Activated CD8-positive, alpha-beta memory T cell treated with anti-CD3 and anti-CD28 coated beads, Interleukin-2, amount 10 ng/mL, durations not matched to agents 7 days and 5 days (primary cell): ENCODE data around the gene GTF2H4. TPM values are rescaled to one million over a fixed set of nuclear protein-coding genes. Genes with fewer than 3 reads are reported as not detected.
A peak's percentile ranks its signal among the peaks of the same experiment; 100 is the strongest.
"Not testable (repeated sequence)": the region's sequence is repeated elsewhere in the genome, so short reads cannot be mapped to it uniquely, and the experiment has no call there.

Experiments
- ATAC-seq: fragments of 150-1000 bp; cut with Tn5 transposase; one replicate; pipeline ENCODE4 v1.10.0; 2021; ENCODE audit warnings: moderate library complexity
- CTCF ChIA-PET: fragments of 350-600 bp; sonication (Branson Sonifier 250); formaldehyde crosslinking; loops from one replicate; lab custom pipeline; 2021; ENCODE audit warnings: antibody characterized with exemption; lab: Charles Lee
- DNase-seq: peaks from one replicate; pipeline ENCODE4 v3.0.0-alpha.2; 2020
- H3K27ac Mint-ChIP-seq: one replicate; pipeline ENCODE4 v1.8.0; 2021; ENCODE audit warnings: mild to moderate bottlenecking, mixed read lengths
- H3K27me3 Mint-ChIP-seq: one replicate; pipeline ENCODE4 v1.8.0; 2021; ENCODE audit warnings: mixed read lengths
- H3K36me3 Mint-ChIP-seq: one replicate; pipeline ENCODE4 v1.8.0; 2021; ENCODE audit warnings: mild to moderate bottlenecking, mixed read lengths
- H3K4me1 Mint-ChIP-seq: one replicate; pipeline ENCODE4 v1.8.0; 2021; ENCODE audit warnings: mixed read lengths
- H3K4me3 Mint-ChIP-seq: one replicate; pipeline ENCODE4 v1.8.0; 2021; ENCODE audit warnings: mild to moderate bottlenecking, moderate library complexity, mixed read lengths
- H3K9me3 Mint-ChIP-seq: one replicate; pipeline ENCODE4 v1.8.0; 2022; ENCODE audit warnings: low read depth, mixed read lengths
- total RNA-seq, 2 experiments: library from RNA; stranded (reverse); gene quantifications; one replicate each; pipeline ENCODE4 v1.2.3, GENCODE V29; 2021

GTF2H4 gene
- total RNA-seq, 2 experiments from 2014 or later: 30.0 to 34.9 TPM

GRCh38 chr6:30908700-30909099 is 693 bp downstream of the GTF2H4 start:
- Mint-ChIP-seq H3K27ac (no peak overlapping the region), H3K4me1 (peaks cover 25% of the 10 kb centered on the region), H3K9me3 (no peaks in the 10 kb centered on the region), H3K36me3 (peaks cover 5% of the 10 kb centered on the region), H3K27me3 (no peaks in the 10 kb centered on the region), H3K4me3 (peak overlapping the region; percentile 97)
- CTCF ChIA-PET: interaction anchor here (1.5 to 4.8 kb wide), 2 partner anchors 179 to 218 kb away, joined by 3 to 17 read pairs; no protein-coding TSS in a partner anchor
- no peak for ATAC-seq
- no peak for DNase-seq

DNA sequence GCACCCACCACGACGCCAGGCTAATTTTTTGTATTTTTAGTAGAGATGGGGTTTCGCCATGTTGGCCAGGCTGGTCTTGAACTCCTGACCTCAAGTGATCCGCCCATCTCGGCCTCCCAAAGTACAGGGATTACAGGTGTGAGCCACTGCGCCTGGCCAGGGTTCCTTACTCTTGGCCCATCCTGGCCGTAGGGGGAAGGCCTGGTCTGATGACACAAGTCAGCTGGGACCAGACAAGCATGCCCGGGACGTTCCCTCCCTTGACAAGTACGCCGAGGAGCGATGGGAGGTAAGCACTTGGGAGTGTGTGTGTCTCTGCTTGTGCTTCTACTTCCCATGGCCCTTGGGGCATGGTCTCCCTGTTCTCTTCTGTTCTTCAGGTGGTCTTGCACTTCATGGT is 2.5 kb downstream of the GTF2H4 start:
- not testable (repeated sequence) for H3K9me3 Mint-ChIP-seq, DNase-seq
- H3K4me1 Mint-ChIP-seq: peaks cover 35% of the 10 kb centered on the region

DNA sequence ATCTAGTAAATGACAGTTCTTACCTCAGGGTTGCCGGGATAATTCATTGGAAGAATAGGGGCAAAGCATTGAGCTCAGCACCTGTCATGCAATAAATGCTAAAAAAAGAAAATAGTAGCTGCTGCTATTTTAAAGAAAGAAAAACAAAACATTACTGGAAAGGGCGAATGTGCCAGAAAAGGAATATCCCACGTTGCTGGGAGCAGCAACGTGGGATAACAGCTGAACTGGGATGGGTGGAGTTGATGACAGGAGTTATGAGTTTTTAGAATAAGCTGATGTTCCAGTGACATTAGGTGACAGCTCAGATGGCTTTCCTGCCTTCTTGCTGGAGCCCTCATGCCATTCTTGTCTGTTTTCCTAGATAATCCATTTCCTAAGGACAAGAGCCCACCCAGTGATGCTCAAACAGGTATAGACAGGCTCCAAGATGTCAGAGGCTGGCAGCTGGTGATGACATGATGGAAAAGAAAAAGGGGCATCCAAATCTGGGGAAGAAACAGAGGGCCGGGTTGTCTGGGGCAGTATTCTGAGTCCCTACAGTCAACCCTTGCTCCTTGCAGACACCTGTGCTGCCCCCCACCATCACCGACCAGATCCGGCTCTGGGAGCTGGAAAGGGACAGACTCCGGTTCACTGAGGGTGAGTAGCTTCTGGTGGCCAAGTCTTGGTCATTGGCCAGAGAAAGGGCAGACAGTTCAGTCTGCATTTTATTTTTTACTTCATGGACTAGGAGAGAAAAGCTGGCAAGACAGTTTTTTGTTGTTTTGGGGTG is 4.9 kb downstream of the GTF2H4 start:
- H3K4me1 Mint-ChIP-seq: peaks cover 39% of the 10 kb centered on the region
- peak overlapping the region; percentile 87 for H3K4me3 Mint-ChIP-seq
- DNase-seq (no peak), ATAC-seq (no peak)
- no peaks in the 10 kb centered on the region for H3K9me3 Mint-ChIP-seq
- no peaks in the 10 kb centered on the region for H3K27me3 Mint-ChIP-seq
- CTCF ChIA-PET: interaction anchor here (1.1 to 6.9 kb wide), 15 partner anchors 9 to 430 kb away, joined by 3 to 86 read pairs (median 11); partner anchors contain the start of gene DDR1
- peaks cover 5% of the 10 kb centered on the region for H3K36me3 Mint-ChIP-seq
- H3K27ac Mint-ChIP-seq: peak overlapping the region; percentile 2

More for the DNA sequence above, 2.5 kb downstream of the GTF2H4 start:
- not testable (repeated sequence) for ATAC-seq, H3K36me3 Mint-ChIP-seq, H3K27ac Mint-ChIP-seq, H3K27me3 Mint-ChIP-seq, H3K4me3 Mint-ChIP-seq
- CTCF ChIA-PET: interaction anchor here (1.0 to 6.9 kb wide), 2 partner anchors 161 to 169 kb away, joined by 3 to 65 read pairs; no protein-coding TSS in a partner anchor

GRCh38 chr6:30913721-30914075 is 5.7 kb downstream of the GTF2H4 start:
- Mint-ChIP-seq H3K27me3 (no peaks in the 10 kb centered on the region), H3K4me3 (peak overlapping the region; percentile 87), H3K36me3 (peaks cover 7% of the 10 kb centered on the region), H3K27ac (peak overlapping the region; percentile 54), H3K9me3 (no peaks in the 10 kb centered on the region), H3K4me1 (peaks cover 35% of the 10 kb centered on the region)
- CTCF ChIA-PET: interaction anchor here (0.5 to 6.9 kb wide), 27 partner anchors 9 to 430 kb away, joined by 3 to 86 read pairs (median 4); partner anchors contain the start of gene DDR1
- DNase-seq (no peak), ATAC-seq (no peak)

DNA sequence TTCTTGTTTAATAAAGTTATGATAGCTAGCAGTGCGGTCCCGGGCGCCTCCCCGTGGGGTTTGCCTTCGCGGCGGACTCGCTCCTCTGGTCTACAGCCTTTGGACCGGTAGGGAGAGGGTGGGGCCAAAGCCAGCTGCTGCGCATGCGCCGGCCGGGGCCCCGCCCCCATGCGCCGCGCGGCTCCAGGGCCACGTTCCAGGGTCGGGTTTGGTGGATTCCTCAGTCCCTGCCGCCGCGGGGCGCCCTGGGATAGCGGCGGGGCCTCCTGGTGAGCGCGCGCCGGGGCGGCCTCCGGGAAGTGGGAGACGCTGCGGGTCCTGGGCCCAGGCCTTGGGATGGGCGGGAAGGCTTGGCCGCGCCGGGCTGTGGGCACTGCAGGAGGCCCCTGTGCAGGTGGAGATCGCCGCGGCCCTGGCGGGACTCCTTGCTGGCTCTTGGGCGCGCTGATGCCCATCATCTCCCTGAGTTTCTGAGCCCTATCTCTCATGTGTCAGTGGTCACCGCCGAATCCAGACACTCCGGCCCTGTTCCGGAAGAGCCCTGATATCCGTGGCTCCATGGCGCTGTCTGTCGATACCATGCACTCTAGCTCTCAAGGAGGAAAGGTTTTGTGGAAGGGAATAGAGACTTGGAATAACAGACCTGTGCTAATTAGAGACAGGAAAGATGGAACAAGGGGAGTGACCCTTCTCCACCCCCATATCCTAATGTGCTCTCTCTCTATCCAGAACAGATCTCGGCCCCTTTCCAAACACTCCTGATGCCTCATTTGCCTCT is 6.3 kb downstream of the GTF2H4 start, which contains the start of gene VARS2:
TSS of gene VARS2 (plus strand) at position 163 of the 778 bp plus-strand sequence. CDS start at position 762, 599 bp downstream.
- H3K27ac Mint-ChIP-seq: peak within 1 kb of the TSS; percentile 87
- peak within 1 kb of the TSS; percentile 87 for H3K4me3 Mint-ChIP-seq
- no peaks in the 10 kb centered on the region for H3K27me3 Mint-ChIP-seq
- H3K4me1 Mint-ChIP-seq: peaks cover 30% of the 10 kb centered on the region
- H3K9me3 Mint-ChIP-seq: no peaks in the 10 kb centered on the region
- CTCF ChIA-PET: interaction anchor here (0.5 to 6.9 kb wide), 32 partner anchors 9 to 431 kb away, joined by 3 to 86 read pairs (median 4); partner anchors contain the start of gene DDR1
- peak; percentile 98 for ATAC-seq
- peaks cover 7% of the 10 kb centered on the region for H3K36me3 Mint-ChIP-seq
- peak; percentile 90 for DNase-seq

DNA sequence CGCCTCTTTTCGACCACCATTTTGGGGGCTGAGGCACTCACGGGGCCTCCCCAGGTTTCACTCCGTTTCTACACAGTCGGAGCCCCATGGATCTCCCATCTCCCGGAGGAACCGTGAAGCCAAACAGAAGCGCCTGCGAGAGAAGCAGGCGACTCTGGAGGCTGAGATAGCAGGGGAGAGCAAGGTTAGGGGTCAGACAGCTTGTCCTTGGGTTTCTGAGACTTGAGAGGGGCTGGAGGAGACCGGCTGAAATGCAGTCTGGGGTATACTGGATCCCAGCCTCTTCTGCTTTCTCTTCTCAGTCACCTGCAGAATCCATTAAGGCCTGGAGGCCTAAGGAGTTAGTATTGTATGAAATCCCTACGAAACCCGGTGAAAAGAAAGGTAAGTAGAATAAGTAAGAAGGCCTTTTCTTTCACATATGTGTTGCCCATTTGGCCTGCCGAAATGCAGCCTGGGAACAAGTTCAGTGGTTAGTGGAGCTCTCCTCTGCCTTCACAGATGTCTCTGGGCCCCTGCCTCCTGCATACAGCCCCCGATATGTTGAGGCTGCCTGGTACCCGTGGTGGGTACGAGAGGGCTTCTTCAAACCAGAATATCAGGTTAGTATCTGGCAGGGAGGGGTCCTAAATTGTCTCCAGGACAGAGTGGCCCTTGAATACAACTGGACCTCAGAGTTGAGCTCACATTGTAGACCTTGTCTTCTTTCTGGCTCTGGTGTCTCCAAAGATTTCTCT is 7.0 kb downstream of the GTF2H4 start:
- no peaks in the 10 kb centered on the region for H3K9me3 Mint-ChIP-seq
- DNase-seq (no peak), ATAC-seq (no peak)
- peak overlapping the region; percentile 87 for H3K4me3 Mint-ChIP-seq
- H3K27ac Mint-ChIP-seq: peak overlapping the region; percentile 87
- CTCF ChIA-PET: interaction anchor here (0.7 to 6.9 kb wide), 27 partner anchors 8 to 317 kb away, joined by 3 to 86 read pairs (median 5); partner anchors contain the start of gene DDR1
- no peaks in the 10 kb centered on the region for H3K27me3 Mint-ChIP-seq
- peaks cover 8% of the 10 kb centered on the region for H3K36me3 Mint-ChIP-seq
- H3K4me1 Mint-ChIP-seq: peaks cover 29% of the 10 kb centered on the region

- H3K4me3 Mint-ChIP-seq: peak overlapping the region; percentile 87
- H3K36me3 Mint-ChIP-seq: peaks cover 8% of the 10 kb centered on the region
- no peaks in the 10 kb centered on the region for H3K9me3 Mint-ChIP-seq
- peaks cover 29% of the 10 kb centered on the region for H3K4me1 Mint-ChIP-seq
- CTCF ChIA-PET: interaction anchor here (0.8 to 6.9 kb wide), 27 partner anchors 9 to 371 kb away, joined by 3 to 86 read pairs (median 5); partner anchors contain the start of genes DDR1 and MUCL3
- ATAC-seq (no peak), DNase-seq (no peak)
- H3K27ac Mint-ChIP-seq: peak overlapping the region; percentile 67
- H3K27me3 Mint-ChIP-seq: no peaks in the 10 kb centered on the region
Observed at GRCh38 chr6:30915591-30915946, 7.6 kb downstream of the GTF2H4 start.

- no peak for DNase-seq
- no peak for ATAC-seq
Observed at GRCh38 chr6:30917041-30917440, 9.0 kb downstream of the GTF2H4 start.

DNA sequence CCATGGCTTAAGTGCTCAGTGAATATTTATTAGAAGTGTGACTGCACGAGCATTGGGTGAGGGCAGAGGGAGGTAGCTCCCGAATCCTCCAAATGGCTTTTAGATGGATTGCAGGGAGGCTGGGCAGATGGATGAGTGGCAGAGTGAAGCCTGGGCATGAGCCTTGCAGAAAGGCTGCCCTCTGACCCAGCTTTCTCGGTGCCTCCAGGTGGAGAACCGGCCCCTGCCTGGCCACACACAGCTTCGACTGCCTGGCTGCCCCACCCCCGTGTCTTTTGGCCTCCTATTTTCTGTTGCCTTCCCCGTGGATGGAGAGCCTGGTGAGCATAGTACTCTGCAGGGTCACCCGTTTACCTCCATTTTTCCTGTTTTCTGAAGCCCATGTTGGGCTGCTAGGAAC is 9.5 kb downstream of the GTF2H4 start:
- CTCF ChIA-PET: interaction anchor here (0.9 to 6.9 kb wide), 6 partner anchors 38 to 212 kb away, joined by 4 to 86 read pairs (median 8); no protein-coding TSS in a partner anchor
- no peak overlapping the region for H3K27ac Mint-ChIP-seq

More at GRCh38 chr6:30917041-30917440, 9.0 kb downstream of the GTF2H4 start:
- peaks cover 29% of the 10 kb centered on the region for H3K4me1 Mint-ChIP-seq
- CTCF ChIA-PET: interaction anchor here (0.9 to 6.9 kb wide), 6 partner anchors 39 to 212 kb away, joined by 4 to 86 read pairs (median 8); no protein-coding TSS in a partner anchor
- no peak overlapping the region for H3K27ac Mint-ChIP-seq
- no peaks in the 10 kb centered on the region for H3K9me3 Mint-ChIP-seq
- peaks cover 5% of the 10 kb centered on the region for H3K36me3 Mint-ChIP-seq
- no peak overlapping the region for H3K4me3 Mint-ChIP-seq
- H3K27me3 Mint-ChIP-seq: no peaks in the 10 kb centered on the region

DNA sequence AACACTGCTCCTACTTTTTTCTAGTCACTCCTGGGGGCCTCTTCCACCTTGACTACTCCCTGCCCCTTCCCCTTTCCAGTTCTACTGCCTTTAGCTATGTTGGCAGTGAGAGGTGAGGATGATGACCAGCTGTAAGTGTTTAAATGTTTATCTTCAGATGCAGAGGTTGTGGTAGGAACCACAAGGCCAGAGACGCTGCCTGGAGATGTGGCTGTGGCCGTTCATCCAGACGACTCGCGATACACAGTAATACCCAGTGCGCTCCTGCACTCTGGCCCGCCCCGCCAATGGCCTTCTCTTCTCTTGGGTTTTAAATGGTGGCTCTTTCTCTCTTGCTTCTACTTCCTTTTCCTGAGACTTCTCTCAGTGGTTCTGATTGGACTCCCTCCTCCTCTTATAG is 10.7 kb downstream of the GTF2H4 start:
- Mint-ChIP-seq H3K9me3 (no peaks in the 10 kb centered on the region), H3K27ac (no peak overlapping the region), H3K4me3 (no peak overlapping the region), H3K36me3 (peaks cover 7% of the 10 kb centered on the region), H3K27me3 (no peaks in the 10 kb centered on the region), H3K4me1 (peaks cover 31% of the 10 kb centered on the region)
- ATAC-seq (no peak), DNase-seq (no peak)
- CTCF ChIA-PET: interaction anchor here (1.0 to 3.1 kb wide), 5 partner anchors 11 to 217 kb away, joined by 3 to 14 read pairs (median 3); partner anchors contain the start of gene GTF2H4

More for the DNA sequence above, 9.5 kb downstream of the GTF2H4 start:
- peaks cover 33% of the 10 kb centered on the region for H3K4me1 Mint-ChIP-seq
- no peaks in the 10 kb centered on the region for H3K9me3 Mint-ChIP-seq
- H3K36me3 Mint-ChIP-seq: peaks cover 6% of the 10 kb centered on the region
- H3K4me3 Mint-ChIP-seq: no peak overlapping the region
- ATAC-seq (no peak), DNase-seq (no peak)
- H3K27me3 Mint-ChIP-seq: no peaks in the 10 kb centered on the region

DNA sequence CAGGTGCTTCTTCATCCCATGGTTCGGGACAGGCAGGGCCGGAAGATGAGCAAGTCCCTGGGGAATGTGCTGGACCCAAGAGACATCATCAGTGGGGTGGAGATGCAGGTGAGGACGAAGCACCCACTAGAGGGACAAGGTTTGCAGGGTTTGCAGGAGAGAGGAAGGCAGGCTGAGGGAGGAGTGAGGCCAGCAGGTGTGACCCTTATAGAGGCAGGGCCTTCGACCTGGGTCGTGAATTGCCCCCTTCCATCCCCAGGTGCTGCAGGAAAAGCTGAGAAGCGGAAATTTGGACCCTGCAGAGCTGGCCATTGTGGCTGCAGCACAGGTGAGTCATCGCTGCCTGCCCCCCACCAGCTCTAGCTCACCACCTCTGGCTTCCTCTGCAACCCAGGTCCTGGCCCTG is 14.4 kb downstream of the GTF2H4 start:
- H3K27ac Mint-ChIP-seq: no peak overlapping the region
- peaks cover 9% of the 10 kb centered on the region for H3K4me1 Mint-ChIP-seq
- H3K4me3 Mint-ChIP-seq: no peak overlapping the region
- no peaks in the 10 kb centered on the region for H3K27me3 Mint-ChIP-seq
- CTCF ChIA-PET: no interaction called here
- peaks cover 18% of the 10 kb centered on the region for H3K36me3 Mint-ChIP-seq
- ATAC-seq (peak; percentile 33), DNase-seq (no peak)
- no peaks in the 10 kb centered on the region for H3K9me3 Mint-ChIP-seq

DNA sequence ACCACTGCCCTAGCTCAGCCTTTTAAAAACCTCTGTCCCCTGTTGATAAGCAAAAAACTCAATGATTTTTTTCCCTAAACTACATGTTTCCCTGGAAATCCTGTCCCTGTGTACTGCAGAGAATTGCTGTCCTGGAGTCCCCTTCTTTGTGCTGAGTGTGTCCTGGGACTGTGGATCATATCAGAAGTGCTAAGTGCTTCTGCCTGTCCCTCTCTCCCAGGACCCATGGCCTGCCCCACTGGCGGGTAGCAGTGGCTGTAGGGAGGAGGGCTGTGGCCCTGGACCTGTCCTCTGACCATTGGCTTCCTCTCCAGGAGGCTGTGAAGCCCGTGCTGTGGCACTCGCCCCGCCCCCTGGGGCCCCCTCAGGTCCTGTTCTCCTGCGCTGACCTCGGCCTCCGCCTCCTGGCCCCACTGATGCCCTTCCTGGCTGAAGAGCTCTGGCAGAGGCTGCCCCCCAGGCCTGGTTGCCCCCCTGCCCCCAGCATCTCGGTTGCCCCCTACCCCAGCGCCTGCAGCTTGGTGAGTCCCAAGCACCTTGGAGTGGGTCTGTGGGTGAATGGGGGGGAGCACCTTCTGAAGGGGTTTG is 16.1 kb downstream of the GTF2H4 start:
- H3K36me3 Mint-ChIP-seq: peaks cover 26% of the 10 kb centered on the region
- H3K27me3 Mint-ChIP-seq, H3K4me3 Mint-ChIP-seq, H3K4me1 Mint-ChIP-seq, DNase-seq, ATAC-seq, H3K9me3 Mint-ChIP-seq, H3K27ac Mint-ChIP-seq: not testable (repeated sequence)
- CTCF ChIA-PET: interaction anchor here (1.0 kb wide), 1 partner anchor 97 kb away, joined by 3 read pairs; no protein-coding TSS in a partner anchor
